IPS DF 6.9 (cell line): ENCODE data around the gene U2AF2.

ENCODE experiments used
- DNase-seq: peaks from one replicate; pipeline ENCODE4 v3.0.0-alpha.2; 2013; ENCODE audit warnings: low read depth, low spot score
- H3K27ac ChIP-seq: one replicate; pipeline ENCODE4 v1.5.1; 2013; ENCODE audit warnings: low read length, control low read depth
- H3K27me3 ChIP-seq: 2 replicates; pipeline ENCODE4 v1.6.1; 2013; ENCODE audit warnings: mild to moderate bottlenecking, low read length; ENCODE audit not compliant: control insufficient read depth, insufficient read depth
- H3K36me3 ChIP-seq: 2 replicates; pipeline ENCODE4 v1.6.1; 2013; ENCODE audit warnings: low read length; ENCODE audit not compliant: control insufficient read depth, insufficient read depth
- H3K4me1 ChIP-seq: 2 replicates; pipeline ENCODE4 v1.6.1; 2013; ENCODE audit warnings: low read length; ENCODE audit not compliant: control insufficient read depth, insufficient read depth
- H3K4me3 ChIP-seq: 2 replicates; pipeline ENCODE4 v1.5.1; 2013; ENCODE audit warnings: mild to moderate bottlenecking, low read length
- H3K9me3 ChIP-seq: 2 replicates; pipeline ENCODE4 v1.6.1; 2013; ENCODE audit warnings: low read length, inconsistent platforms; ENCODE audit not compliant: control insufficient read depth, insufficient read depth
- WGBS: extraction: QIAGEN DNeasy Blood & Tissue Kit; methylation state at CpG from one replicate; pipeline ENCODE4 v1.1.7; 2013; ENCODE audit warnings: mixed read lengths, missing lambda C conversion rate; ENCODE audit not compliant: insufficient read length, insufficient coverage; 5-methylcytosine and 5-hydroxymethylcytosine counted together

Gene U2AF2

GRCh38 chr19:55691561-55692481, 37.0 kb downstream of the U2AF2 start:
- no peak for DNase-seq
- H3K9me3 ChIP-seq: no peaks in the 10 kb centered on the region
- no peak overlapping the region for H3K4me3 ChIP-seq
- no peaks in the 10 kb centered on the region for H3K4me1 ChIP-seq
- no peak overlapping the region for H3K27ac ChIP-seq
- peaks cover 55% of the 10 kb centered on the region for H3K36me3 ChIP-seq
- WGBS: no CpG with 5 or more reads among the region's 31 CpGs
- no peaks in the 10 kb centered on the region for H3K27me3 ChIP-seq

GRCh38 chr19:55692681-55693081, 37.8 kb downstream of the U2AF2 start:
- no CpG with 5 or more reads among the region's 19 CpGs for WGBS
- H3K9me3 ChIP-seq: no peaks in the 10 kb centered on the region
- no peak for DNase-seq

GRCh38 chr19:55693336-55693974, 38.6 kb downstream of the U2AF2 start:
- Histone ChIP-seq H3K27me3 (no peaks in the 10 kb centered on the region), H3K4me3 (no peak overlapping the region), H3K9me3 (no peaks in the 10 kb centered on the region), H3K36me3 (peaks cover 52% of the 10 kb centered on the region), H3K4me1 (no peaks in the 10 kb centered on the region), H3K27ac (no peak overlapping the region)
- DNase-seq: no peak
- no CpG with 5 or more reads among the region's 20 CpGs for WGBS

More at GRCh38 chr19:55692681-55693081, 37.8 kb downstream of the U2AF2 start:
- H3K27ac ChIP-seq: no peak overlapping the region
- no peaks in the 10 kb centered on the region for H3K4me1 ChIP-seq
- H3K4me3 ChIP-seq: no peak overlapping the region
- H3K36me3 ChIP-seq: peaks cover 55% of the 10 kb centered on the region
- no peaks in the 10 kb centered on the region for H3K27me3 ChIP-seq

GRCh38 chr19:55694241-55694655, 39.4 kb downstream of the U2AF2 start:
- H3K36me3 ChIP-seq: peaks cover 46% of the 10 kb centered on the region
- no peaks in the 10 kb centered on the region for H3K27me3 ChIP-seq
- H3K27ac ChIP-seq: no peak overlapping the region
- WGBS: no CpG with 5 or more reads among the region's 15 CpGs
- no peak for DNase-seq
- no peaks in the 10 kb centered on the region for H3K9me3 ChIP-seq
- no peaks in the 10 kb centered on the region for H3K4me1 ChIP-seq
- no peak overlapping the region for H3K4me3 ChIP-seq

- H3K27me3 ChIP-seq: no peaks in the 10 kb centered on the region
- H3K9me3 ChIP-seq: no peaks in the 10 kb centered on the region
- no peaks in the 10 kb centered on the region for H3K4me1 ChIP-seq
- H3K27ac ChIP-seq: no peak overlapping the region
- WGBS: no CpG with 5 or more reads among the region's 37 CpGs
- DNase-seq: no peak
- H3K36me3 ChIP-seq: peaks cover 40% of the 10 kb centered on the region
- H3K4me3 ChIP-seq: no peak overlapping the region
Measured at GRCh38 chr19:55694656-55695491, 40.0 kb downstream of the U2AF2 start.

GRCh38 chr19:55695511-55696290, 40.9 kb downstream of the U2AF2 start:
- H3K4me1 ChIP-seq: no peaks in the 10 kb centered on the region
- H3K4me3 ChIP-seq: no peak overlapping the region
- no peak overlapping the region for H3K27ac ChIP-seq
- H3K27me3 ChIP-seq: no peaks in the 10 kb centered on the region
- WGBS: no CpG with 5 or more reads among the region's 23 CpGs
- no peak for DNase-seq
- 0 out of 2 replicates have a peak, but pooled peaks cover under 1% of the 10 kb centered on the region for H3K9me3 ChIP-seq
- peaks cover 33% of the 10 kb centered on the region for H3K36me3 ChIP-seq

- DNase-seq: no peak
- WGBS: no CpG with 5 or more reads among the region's 20 CpGs
- no peak overlapping the region for H3K27ac ChIP-seq
- no peaks in the 10 kb centered on the region for H3K27me3 ChIP-seq
- H3K36me3 ChIP-seq: peaks cover 33% of the 10 kb centered on the region
- no peaks in the 10 kb centered on the region for H3K4me1 ChIP-seq
- no peak overlapping the region for H3K4me3 ChIP-seq
- 0 out of 2 replicates have a peak, but pooled peaks cover 1% of the 10 kb centered on the region for H3K9me3 ChIP-seq
Measured at GRCh38 chr19:55696301-55697068, 41.6 kb downstream of the U2AF2 start.

- Histone ChIP-seq H3K9me3 (0 out of 2 replicates have a peak, but pooled peaks cover 1% of the 10 kb centered on the region), H3K27me3 (no peaks in the 10 kb centered on the region), H3K4me3 (no peak overlapping the region), H3K36me3 (peaks cover 30% of the 10 kb centered on the region), H3K27ac (no peak overlapping the region), H3K4me1 (no peaks in the 10 kb centered on the region)
- WGBS: no CpG with 5 or more reads among the region's 12 CpGs
- DNase-seq: no peak
Measured at GRCh38 chr19:55697069-55697440, 42.2 kb downstream of the U2AF2 start.

- no peak for DNase-seq
- Histone ChIP-seq H3K36me3 (peaks cover 27% of the 10 kb centered on the region), H3K9me3 (0 out of 2 replicates have a peak, but pooled peaks cover 1% of the 10 kb centered on the region), H3K27me3 (no peaks in the 10 kb centered on the region), H3K27ac (no peak overlapping the region), H3K4me1 (no peaks in the 10 kb centered on the region), H3K4me3 (no peak overlapping the region)
- WGBS: no CpG with 5 or more reads among the region's 8 CpGs
Measured at GRCh38 chr19:55697698-55698097, 42.9 kb downstream of the U2AF2 start.
